K562 (cell line): ENCODE measurements around the gene PKIB. TPM values are rescaled to one million over a fixed set of nuclear protein-coding genes. Genes with fewer than 3 reads are reported as not detected.

Experiments used
- ATAC-seq: fragments of 200-7000 bp; cut with Tn5 transposase; 3 replicates; pipeline ENCODE4 v1.9.1; 2020; ENCODE audit warnings: moderate library complexity
- Bru-seq: library from RNA; stranded (reverse); fragments of 400-500 nt; gene quantifications from one replicate; lab custom pipeline; 2021; lab: Mats Ljungman, UMichigan
- BruChase-seq, 2 experiments: library from RNA; stranded (reverse); fragments of 400-500 nt; gene quantifications; one replicate each; lab custom pipeline; 2021; lab: Mats Ljungman, UMichigan
- BruUV-seq: library from RNA; stranded (reverse); fragments of 400-500 nt; replicated peaks from 2 replicates; lab custom pipeline; 2021; lab: Mats Ljungman, UMichigan
- CTCF ChIA-PET: fragments of 300-600 bp; formaldehyde crosslinking; extraction: SDS; loops from one replicate; lab custom pipeline; 2021; ENCODE audit warnings: low intra/inter-chr PET ratio; lab: Yijun Ruan, JAX
- POLR2A ChIA-PET: fragments of 300-600, 350-650 bp; sonication (Branson Sonifier 250); formaldehyde crosslinking; extraction: SDS; loops from one replicate; lab custom pipeline; 2021; ENCODE audit warnings: antibody characterized with exemption, inconsistent platforms; lab: Yijun Ruan, JAX
- DNase-seq, 4 experiments: peaks; one replicate each; pipeline versions ENCODE4 v3.0.0 to v3.0.0-alpha.2; 2011 to 2018; ENCODE audit warnings: low spot score in 3 of 4, mixed read lengths in 3 of 4; ENCODE audit errors: extremely low read depth in 1 of 4
- FAIRE-seq: peaks from 2 replicates; lab custom pipeline; 2011; peaks lifted over from hg19 to GRCh38; lab: Jason Lieb, UNC
- H2AFZ ChIP-seq: 2 replicates; pipeline ENCODE4 v1.6.0; 2011; ENCODE audit warnings: low read depth, low read length, control low read depth, inconsistent platforms
- H3K27ac ChIP-seq: fragments of 200-600 bp; 3 replicates; pipeline ENCODE4 v1.8.0; 2011; ENCODE audit warnings: low read depth, mild to moderate bottlenecking, control low read depth, inconsistent platforms, low read length, moderate library complexity, mixed read lengths; ENCODE audit errors: extremely low read depth
- H3K27me3 ChIP-seq, 2 experiments: fragments of 300-600 bp in 1 of 2; 2 replicates in 1 of 2; 3 replicates in 1 of 2; pipeline versions ENCODE4 v1.6.0 to v1.8.0; 2011; ENCODE audit warnings: inconsistent platforms in 2 of 2, low read length in 2 of 2, mild to moderate bottlenecking in 1 of 2, mixed read lengths in 1 of 2, moderate library complexity in 1 of 2; ENCODE audit not compliant: control insufficient read depth in 2 of 2, insufficient read depth in 2 of 2
- H3K36me3 ChIP-seq: fragments of 300-600 bp; 3 replicates; pipeline ENCODE4 v1.8.0; 2011; ENCODE audit warnings: mild to moderate bottlenecking, low read length, inconsistent platforms; ENCODE audit not compliant: control insufficient read depth, insufficient read depth
- H3K4me1 ChIP-seq, 2 experiments: fragments of 200-600 bp in 1 of 2; replicated peaks in 1 of 2; 2 replicates in 1 of 2; 3 replicates in 1 of 2; pipeline versions ENCODE4 v1.5.1 to v1.8.0; 2011; ENCODE audit warnings: inconsistent platforms in 2 of 2, low read length in 2 of 2, mild to moderate bottlenecking in 1 of 2, mixed read lengths in 1 of 2, moderate library complexity in 1 of 2; ENCODE audit not compliant: control insufficient read depth in 2 of 2, insufficient read depth in 2 of 2
- H3K4me2 ChIP-seq: 2 replicates; pipeline ENCODE4 v1.6.1; 2011; ENCODE audit warnings: low read length, control low read depth, inconsistent platforms, mixed read lengths; ENCODE audit not compliant: insufficient read depth
- H3K4me3 ChIP-seq: fragments of 200-600 bp; sonication (generic), shearing (Covaris generic); 2 replicates; pipeline ENCODE4 v1.5.1; 2016; ENCODE audit warnings: control low read depth, inconsistent platforms
- H3K79me2 ChIP-seq: fragments of 200-600 bp; 3 replicates; pipeline ENCODE4 v1.8.0; 2011; ENCODE audit warnings: low read length, inconsistent platforms; ENCODE audit not compliant: control insufficient read depth, insufficient read depth
- H3K9ac ChIP-seq, 2 experiments: 2 replicates each; pipeline versions ENCODE4 v1.6.0 to v1.6.1; 2011; ENCODE audit warnings: low read depth in 2 of 2, low read length in 2 of 2, control low read depth in 1 of 2, inconsistent platforms in 1 of 2, mild to moderate bottlenecking in 1 of 2, mixed read lengths in 1 of 2; ENCODE audit not compliant: insufficient read depth in 1 of 2
- H3K9me1 ChIP-seq: one replicate; pipeline ENCODE4 v1.6.0; 2011; ENCODE audit warnings: inconsistent platforms, mild to moderate bottlenecking, low read length, moderate library complexity; ENCODE audit not compliant: control insufficient read depth, insufficient read depth
- H3K9me3 ChIP-seq: replicated peaks from 2 replicates; pipeline ENCODE4 v1.5.1; 2011; ENCODE audit warnings: low read depth, low read length, inconsistent platforms; ENCODE audit not compliant: control insufficient read depth, insufficient read depth
- H4K20me1 ChIP-seq: replicated peaks from 2 replicates; pipeline ENCODE4 v1.6.1; 2011; ENCODE audit warnings: low read length, inconsistent platforms, mixed read lengths; ENCODE audit not compliant: control insufficient read depth, insufficient read depth
- CTBP1 ChIP-seq: fragments of 450-650 bp; IDR thresholded peaks from 2 replicates; pipeline ENCODE4 v1.6.1; 2016; ENCODE audit warnings: borderline replicate concordance
- CTCF ChIP-seq, 3 experiments: IDR thresholded peaks in 2 of 3; conservative IDR thresholded peaks in 1 of 3; 2 replicates each; pipeline ENCODE4 v1.5.1; 2011 to 2012; ENCODE audit warnings: low read length in 3 of 3, mild to moderate bottlenecking in 3 of 3, control low read depth in 2 of 3, improper control_type of control experiment in 1 of 3, inconsistent platforms in 1 of 3, low read depth in 1 of 3, mixed read lengths in 1 of 3, moderate library complexity in 1 of 3; ENCODE audit not compliant: insufficient read depth in 2 of 3
- NRF1 ChIP-seq, 2 experiments: fragments of 450-650 bp; IDR thresholded peaks in 1 of 2; conservative IDR thresholded peaks in 1 of 2; 2 replicates each; pipeline ENCODE4 v1.6.1; 2014; ENCODE audit warnings: mild to moderate bottlenecking in 2 of 2
- POLR2G ChIP-seq: fragments of 200-400 bp; formaldehyde crosslinking; IDR thresholded peaks from 2 replicates; pipeline ENCODE4 v1.6.1; 2017; ENCODE audit warnings: low read depth, mild to moderate bottlenecking, antibody characterized with exemption, low read length, moderate library complexity
- UBTF ChIP-seq, 2 experiments: IDR thresholded peaks; 2 replicates each; pipeline ENCODE4 v1.6.1; 2012; ENCODE audit warnings: improper control_type of control experiment in 2 of 2, low read depth in 2 of 2, low read length in 2 of 2, borderline replicate concordance in 1 of 2
- ZNF316 ChIP-seq: fragments of 450-650 bp; IDR thresholded peaks from 2 replicates; pipeline ENCODE4 v1.6.1; 2016
- ZSCAN32 ChIP-seq: fragments of 450-650 bp; formaldehyde crosslinking; IDR thresholded peaks from 2 replicates; pipeline ENCODE4 v1.4.0; 2020; ENCODE audit warnings: mild to moderate bottlenecking, moderate library complexity
- WGBS: fragments of 100-300 bp; shearing (Covaris generic); methylation state at CpG from one replicate; pipeline ENCODE4 v1.1.6; 2016; ENCODE audit warnings: low coverage, mixed read lengths; ENCODE audit not compliant: insufficient coverage; ENCODE audit errors: missing lambda C conversion rate; 5-methylcytosine and 5-hydroxymethylcytosine counted together
- in situ Hi-C: fragments of 300-500 bp; cut with MboI; formaldehyde crosslinking; loops from 4 replicates; pipeline ENCODE4 v1.15.0; 2018; ENCODE audit warnings: inconsistent platforms, mixed read lengths
- intact Hi-C: fragments of 100-400 bp; cut with micrococcal nuclease; formaldehyde crosslinking; loops from 2 replicates; pipeline ENCODE4 v1.14.2; 2022
- long read RNA-seq, 3 experiments: library from polyadenylated mRNA in 2 of 3; library from RNA in 1 of 3; unstranded in 2 of 3; stranded (forward) in 1 of 3; transcript quantifications; one replicate each; pipeline ENCODE4 v2.0.0, GENCODE V29; 2019 to 2022
- polyA minus RNA-seq, 3 experiments: library from RNA; depleted of rRNA, polyadenylated mRNA; stranded (reverse); fragments of >200 nt; gene quantifications; 2 replicates each; pipeline ENCODE4 v1.2.3, GENCODE V29; 2011
- polyA plus RNA-seq, 8 experiments: library from polyadenylated mRNA; depleted of rRNA in 4 of 8; stranded (reverse) in 5 of 8; unstranded in 3 of 8; fragments of >200 nt; fragmentation: Nextera tagmentation in 2 of 8; fragmentation: Illumina TruSeq in 1 of 8; extraction: Ambion mirVana in 2 of 8; extraction: Trizol in 1 of 8; gene quantifications; 2 replicates each; pipeline versions ENCODE4 v1.2.1 to v1.2.3, GENCODE V29; 2011 to 2014; ENCODE audit warnings: inconsistent platforms in 1 of 8, missing spikeins in 1 of 8
- total RNA-seq, 7 experiments: library from RNA; depleted of rRNA in 6 of 7; stranded (reverse); fragments of >200 nt in 6 of 7; fragmentation: Illumina TruSeq in 2 of 7; extraction: Trizol in 2 of 7; gene quantifications; 2 replicates each; pipeline versions ENCODE4 v1.2.1 to v1.2.3, GENCODE V29; 2011 to 2021; ENCODE audit warnings: low replicate concordance in 1 of 7
- TF ChIP-seq, protein P1 (sequence below): sonication (generic); formaldehyde crosslinking; IDR thresholded peaks from 2 replicates; pipeline ENCODE4 v1.8.1; 2023; ENCODE audit warnings: mild to moderate bottlenecking, missing genetic modification reagents

PKIB gene
- total RNA-seq (2011; cell fraction: chromatin; rRNA removed; ENCODE audit: low replicate concordance) = 11.2 and 28.4 TPM in 2 replicates
- total RNA-seq (2011; cell fraction: nucleolus; rRNA removed) = 4.3 and 8.4 TPM in 2 replicates
- 16.1 and 27.0 TPM in 2 replicates for total RNA-seq (2011; cell fraction: nucleoplasm; rRNA removed)
- total RNA-seq (2014; rRNA removed) (14.8 and 17.8 TPM in 2 replicates), total RNA-seq (2014; rRNA removed; fragmentation: Illumina TruSeq; extraction: Trizol) (37.5 and 37.8 TPM in 2 replicates), total RNA-seq (2015; rRNA removed; fragmentation: Illumina TruSeq; extraction: Trizol) (29.4 and 30.0 TPM in 2 replicates), total RNA-seq (2021) (18.7 and 21.9 TPM in 2 replicates), polyA plus RNA-seq (2011; rRNA removed) (23.3 and 28.3 TPM in 2 replicates), polyA plus RNA-seq (2014; fragmentation: Illumina TruSeq; extraction: Trizol) (23.9 and 29.8 TPM in 2 replicates), polyA plus RNA-seq (2014; fragmentation: Nextera tagmentation; extraction: Ambion mirVana) (10 to 100 TPM; 26.6 to 27.4 TPM), polyA plus RNA-seq (2014; rRNA removed) (21.0 and 26.3 TPM in 2 replicates), polyA minus RNA-seq (2011; rRNA and poly(A)+ RNA removed) (28.0 and 33.7 TPM in 2 replicates), Bru-seq, nascent RNA (percentile 66 among the genes with signal in this experiment), BruChase-seq, experiment 1, labeled RNA remaining after a 2-hour chase (percentile 71 among the genes with signal in this experiment), BruChase-seq, experiment 2, labeled RNA remaining after a 6-hour chase (percentile 65 among the genes with signal in this experiment)
- 8.8 and 18.9 TPM in 2 replicates for polyA plus RNA-seq (2011; cell fraction: cytosol; rRNA removed)
- 9.1 and 9.8 TPM in 2 replicates for polyA plus RNA-seq (2011; cell fraction: nucleus; rRNA removed)
- polyA plus RNA-seq (2012) = 20.5 and 22.7 TPM in 2 replicates
- polyA minus RNA-seq (2011; cell fraction: cytosol; rRNA and poly(A)+ RNA removed) = 8.7 and 13.0 TPM in 2 replicates
- polyA minus RNA-seq (2011; cell fraction: nucleus; rRNA and poly(A)+ RNA removed) = 9.8 and 16.0 TPM in 2 replicates
- long read RNA-seq, experiment 1, partial matches to known transcripts = 4 of 64 reads
- long read RNA-seq, experiment 1, other reads (novel, unspliced or antisense) = 57 of 64 reads
- long read RNA-seq, experiment 2, partial matches to known transcripts = 0 of 10 reads
- long read RNA-seq, experiment 2, other reads (novel, unspliced or antisense) = 10 of 10 reads
- long read RNA-seq, experiment 3, partial matches to known transcripts = 1 of 11 reads
- long read RNA-seq, experiment 3, other reads (novel, unspliced or antisense) = 10 of 11 reads

DNA sequence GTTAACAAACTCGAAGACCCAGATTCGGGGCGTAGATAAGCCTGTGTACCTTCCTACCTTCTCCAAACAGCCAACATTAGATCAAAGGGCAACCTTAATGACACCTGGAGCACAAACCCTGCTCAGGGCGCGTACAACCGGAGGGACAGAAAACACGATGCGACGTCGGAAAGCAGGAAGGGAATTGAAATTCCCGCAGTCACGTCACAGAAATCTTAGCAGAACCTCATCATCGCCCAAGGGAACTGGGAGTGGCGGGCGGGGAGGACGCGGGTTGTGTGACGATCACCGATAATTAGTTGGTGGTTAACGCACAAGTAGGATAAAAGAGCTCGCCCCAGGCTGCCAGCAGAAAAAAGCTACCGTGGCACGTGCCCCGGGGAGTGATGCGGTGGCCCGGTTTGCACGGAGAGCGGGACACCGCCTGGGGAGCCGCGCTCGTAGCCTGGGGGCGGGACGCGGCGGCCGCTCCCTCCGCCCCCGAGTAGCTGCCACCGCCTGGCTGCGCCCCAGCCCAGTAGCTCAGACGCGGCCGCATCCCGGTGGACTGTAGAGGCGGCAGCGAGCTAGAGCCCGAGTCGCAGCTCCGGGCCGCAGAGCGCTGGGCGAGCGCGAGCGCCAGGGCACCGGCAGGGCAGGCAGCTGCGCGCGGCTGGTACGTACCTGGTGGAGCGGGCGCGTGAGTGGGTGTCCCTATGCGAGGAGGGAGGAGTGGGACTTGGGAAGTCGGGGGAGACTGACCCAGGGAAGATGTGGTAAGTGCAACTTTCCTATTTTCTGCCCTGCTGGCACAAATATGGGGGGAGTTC is at the start of gene PKIB:
Gene PKIB, plus strand, starts transcription at position 525 of the 809 bp plus-strand sequence. CDS start 107,390 bp downstream, outside the sequence.
- no peaks in the 10 kb centered on the region for H3K36me3 ChIP-seq
- POLR2A ChIA-PET = no interaction called here
- H3K9me1 ChIP-seq = no peaks in the 10 kb centered on the region
- H3K4me2 ChIP-seq = peak within 1 kb of the TSS; percentile 70
- ATAC-seq (peak; percentile 99), DNase-seq (peak; percentile 22 to 56 (median 38)), FAIRE-seq (no peak)
- 26% methylated on average over 42 of the region's 66 CpGs for WGBS
- CTCF ChIA-PET = no interaction called here
- H3K4me3 ChIP-seq = peak within 1 kb of the TSS; percentile 30
- in situ Hi-C loops (no loop called here), intact Hi-C loops (loop anchor here (5.0 kb wide), 2 partner anchors 117 to 227 kb away; no protein-coding TSS in a partner anchor)
- H3K79me2 ChIP-seq = no peaks in the 10 kb centered on the region
- no TSS peak for BruUV-seq
- peak within 1 kb of the TSS; percentile 73 for H2AFZ ChIP-seq
- H3K9me3 ChIP-seq = no peaks in the 10 kb centered on the region
- H3K27me3 ChIP-seq = no peaks in the 10 kb centered on the region; a peak in 1 of 5 replicates
- no peaks in the 10 kb centered on the region for H4K20me1 ChIP-seq
- peak within 1 kb of the TSS in 1 of 2 experiments; percentile 82; a peak in 2 of 4 replicates for H3K9ac ChIP-seq
- H3K27ac ChIP-seq = no peak within 1 kb of the TSS
- peaks cover 2 to 13% of the 10 kb centered on the region in 2 experiments; a peak in 3 of 5 replicates for H3K4me1 ChIP-seq
- TF ChIP-seq, protein P1, sequence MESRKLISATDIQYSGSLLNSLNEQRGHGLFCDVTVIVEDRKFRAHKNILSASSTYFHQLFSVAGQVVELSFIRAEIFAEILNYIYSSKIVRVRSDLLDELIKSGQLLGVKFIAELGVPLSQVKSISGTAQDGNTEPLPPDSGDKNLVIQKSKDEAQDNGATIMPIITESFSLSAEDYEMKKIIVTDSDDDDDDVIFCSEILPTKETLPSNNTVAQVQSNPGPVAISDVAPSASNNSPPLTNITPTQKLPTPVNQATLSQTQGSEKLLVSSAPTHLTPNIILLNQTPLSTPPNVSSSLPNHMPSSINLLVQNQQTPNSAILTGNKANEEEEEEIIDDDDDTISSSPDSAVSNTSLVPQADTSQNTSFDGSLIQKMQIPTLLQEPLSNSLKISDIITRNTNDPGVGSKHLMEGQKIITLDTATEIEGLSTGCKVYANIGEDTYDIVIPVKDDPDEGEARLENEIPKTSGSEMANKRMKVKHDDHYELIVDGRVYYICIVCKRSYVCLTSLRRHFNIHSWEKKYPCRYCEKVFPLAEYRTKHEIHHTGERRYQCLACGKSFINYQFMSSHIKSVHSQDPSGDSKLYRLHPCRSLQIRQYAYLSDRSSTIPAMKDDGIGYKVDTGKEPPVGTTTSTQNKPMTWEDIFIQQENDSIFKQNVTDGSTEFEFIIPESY (CRISPR knock-in tag) = peak; percentile 29; the same call in 1 of the 2 replicates
- TF ChIP-seq NRF1 (conservative IDR thresholded peaks at IDR 0.05 in 1 of 2, IDR thresholded peaks at IDR 0.05 in 1 of 2) = 0 out of 4 replicates have a peak, but pooled peaks of 1 of the 2 experiments have one; percentile 14
- peak in 1 of 2 experiments; percentile 37; a peak in 1 of 4 replicates for TF ChIP-seq UBTF (IDR thresholded peaks at IDR 0.05; ENCODE audit: borderline replicate concordance in 1 of 2, low read depth in 2 of 2, low read length in 2 of 2)
- TF ChIP-seq CTBP1 = peak; percentile 35; the same call in 1 of the 2 replicates
- peak; percentile 50 for TF ChIP-seq POLR2G
- TF ChIP-seq CTCF (IDR thresholded peaks at IDR 0.05 in 2 of 3, conservative IDR thresholded peaks at IDR 0.05 in 1 of 3; ENCODE audit: insufficient read depth in 2 of 3, low read depth in 1 of 3, low read length in 3 of 3) = peak; percentile 33 to 92 (median 37); a peak in 4 of 6 replicates
- no peak for TF ChIP-seq ZSCAN32 (CRISPR knock-in tag)
- no peak for TF ChIP-seq ZNF316
